Neural progenitor cell (in vitro differentiated cells): ENCODE measurements around the gene SERPINF2. TPM values are rescaled to one million over a fixed set of nuclear protein-coding genes. Genes with fewer than 3 reads are reported as not detected.
A peak's percentile ranks its signal among the peaks of the same experiment; 100 is the strongest.
"Not testable (repeated sequence)": the region's sequence is repeated elsewhere in the genome, so short reads cannot be mapped to it uniquely, and the experiment has no call there.

Experiments
- DNase-seq: peaks from one replicate; pipeline ENCODE4 v3.0.0-alpha.2; 2016; ENCODE audit warnings: low spot score
- H2AFZ ChIP-seq: fragments of 200-600 bp; sonication (generic); replicated peaks from 2 replicates; pipeline ENCODE4 v1.6.1; 2016; ENCODE audit warnings: antibody characterized with exemption
- H3F3A ChIP-seq: fragments of 200-600 bp; sonication (generic); 2 replicates; pipeline ENCODE4 v1.6.1; 2016; ENCODE audit warnings: antibody characterized with exemption, low read depth
- H3K27ac ChIP-seq: fragments of 200-600 bp; sonication (generic); 2 replicates; pipeline ENCODE4 v1.5.1; 2016; ENCODE audit warnings: mild to moderate bottlenecking
- H3K27me3 ChIP-seq: fragments of 200-600 bp; sonication (generic); 2 replicates; pipeline ENCODE4 v1.6.1; 2016; ENCODE audit warnings: mild to moderate bottlenecking, moderate library complexity
- H3K36me3 ChIP-seq: fragments of 200-600 bp; sonication (generic); 2 replicates; pipeline ENCODE4 v1.5.1; 2016
- H3K4me1 ChIP-seq: fragments of 200-600 bp; sonication (generic); 2 replicates; pipeline ENCODE4 v1.6.1; 2016; ENCODE audit warnings: mixed run types
- H3K4me2 ChIP-seq: fragments of 200-600 bp; sonication (generic); 2 replicates; pipeline ENCODE4 v1.6.1; 2016
- H3K4me3 ChIP-seq: fragments of 200-600 bp; sonication (generic); 2 replicates; pipeline ENCODE4 v1.5.1; 2016
- H3K79me2 ChIP-seq: fragments of 200-600 bp; sonication (generic); 2 replicates; pipeline ENCODE4 v1.6.1; 2016; ENCODE audit warnings: low read depth
- H3K9ac ChIP-seq: fragments of 200-600 bp; sonication (generic); 2 replicates; pipeline ENCODE4 v1.6.1; 2016
- H3K9me3 ChIP-seq: fragments of 200-600 bp; sonication (generic); 2 replicates; pipeline ENCODE4 v1.5.1; 2016; ENCODE audit warnings: low read depth
- H4K20me1 ChIP-seq: fragments of 200-600 bp; sonication (generic); 2 replicates; pipeline ENCODE4 v1.6.1; 2016; ENCODE audit warnings: low read depth
- H3K27ac Mint-ChIP-seq: 3 replicates; pipeline ENCODE4 v1.8.0; 2021; ENCODE audit warnings: mixed read lengths
- H3K27me3 Mint-ChIP-seq: 2 replicates; pipeline ENCODE4 v1.8.0; 2022; ENCODE audit warnings: low read depth, mild to moderate bottlenecking, inconsistent platforms, moderate library complexity, mixed read lengths; ENCODE audit not compliant: insufficient read depth
- H3K36me3 Mint-ChIP-seq: 3 replicates; pipeline ENCODE4 v1.8.0; 2021; ENCODE audit warnings: mixed read lengths
- H3K4me1 Mint-ChIP-seq: 3 replicates; pipeline ENCODE4 v1.8.0; 2021; ENCODE audit warnings: mixed read lengths
- H3K4me3 Mint-ChIP-seq: 3 replicates; pipeline ENCODE4 v1.8.0; 2021; ENCODE audit warnings: mild to moderate bottlenecking, moderate library complexity, mixed read lengths
- H3K9me3 Mint-ChIP-seq: 3 replicates; pipeline ENCODE4 v1.8.0; 2020; ENCODE audit warnings: mixed read lengths
- CTCF ChIP-seq: fragments of 200-600 bp; sonication (generic); IDR thresholded peaks from 2 replicates; pipeline ENCODE4 v1.5.1; 2017; ENCODE audit warnings: antibody characterized with exemption, mild to moderate bottlenecking
- EZH2 ChIP-seq: fragments of 200-600 bp; sonication (generic); IDR thresholded peaks from 2 replicates; pipeline ENCODE4 v1.6.1; 2017; ENCODE audit warnings: antibody characterized with exemption, mild to moderate bottlenecking, moderate library complexity
- EZH2phosphoT487 ChIP-seq: fragments of 200-600 bp; sonication (generic); IDR thresholded peaks from 2 replicates; pipeline ENCODE4 v1.6.1; 2017; ENCODE audit warnings: antibody characterized with exemption
- total RNA-seq: library from RNA; depleted of rRNA; stranded (reverse); fragments of >200 nt; gene quantifications from 2 replicates; pipeline ENCODE4 v1.2.3, GENCODE V29; 2015; ENCODE audit warnings: low replicate concordance

The SERPINF2 gene
- total RNA-seq, 1 donor from 2014 or later: not detected

DNA sequence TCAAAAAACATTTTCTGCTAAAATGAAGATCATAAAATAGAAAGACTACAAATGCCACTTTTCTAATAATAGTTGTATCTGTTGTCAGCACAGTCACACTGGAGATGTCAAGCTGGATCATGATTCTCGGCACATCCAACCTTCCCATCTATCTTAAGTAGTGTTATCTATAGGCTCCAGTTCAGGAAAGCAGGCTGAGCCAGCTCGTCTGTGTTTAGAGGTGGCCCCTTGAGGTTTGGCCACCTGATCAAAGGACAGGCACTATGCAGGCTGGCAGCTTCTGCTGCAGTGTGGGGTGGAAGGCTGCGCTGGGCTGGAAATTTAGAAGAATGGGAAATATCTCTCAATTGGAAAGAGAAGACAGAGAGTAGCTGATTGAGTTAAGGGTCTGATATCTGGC is 54.7 kb downstream of the SERPINF2 start:
- no peak for DNase-seq
- no peak overlapping the region for H3K4me3 Mint-ChIP-seq

GRCh38 chr17:1797846-1798245 is 55.2 kb downstream of the SERPINF2 start:
- not testable (repeated sequence) for H3K4me3 Mint-ChIP-seq, H3K4me1 Mint-ChIP-seq, H3K27ac ChIP-seq, H3F3A ChIP-seq, H3K4me2 ChIP-seq, H3K4me3 ChIP-seq, H2AFZ ChIP-seq, H3K9me3 Mint-ChIP-seq, H3K9ac ChIP-seq, H4K20me1 ChIP-seq, H3K4me1 ChIP-seq, H3K27me3 ChIP-seq, DNase-seq, H3K27me3 Mint-ChIP-seq, H3K9me3 ChIP-seq, H3K27ac Mint-ChIP-seq, H3K36me3 ChIP-seq
- H3K36me3 Mint-ChIP-seq: peaks cover 20% of the 10 kb centered on the region
- H3K79me2 ChIP-seq: peaks cover 26% of the 10 kb centered on the region

More for the DNA sequence above, 54.7 kb downstream of the SERPINF2 start:
- no peak overlapping the region for H2AFZ ChIP-seq
- TF ChIP-seq EZH2 (no peak), EZH2phosphoT487 (no peak)
- no peaks in the 10 kb centered on the region for H3K9me3 ChIP-seq
- no peak overlapping the region for H3K4me3 ChIP-seq
- H3K79me2 ChIP-seq: peaks cover 26% of the 10 kb centered on the region
- no peak overlapping the region for H3K27ac ChIP-seq
- no peak overlapping the region for H3K4me2 ChIP-seq
- Mint-ChIP-seq H3K27me3 (no peaks in the 10 kb centered on the region), H3K36me3 (peaks cover 20% of the 10 kb centered on the region), H3K27ac (peak overlapping the region; percentile 69), H3K4me1 (no peaks in the 10 kb centered on the region), H3K9me3 (no peaks in the 10 kb centered on the region)
- H3K4me1 ChIP-seq: no peaks in the 10 kb centered on the region
- no peak overlapping the region for H3K9ac ChIP-seq
- H4K20me1 ChIP-seq: no peaks in the 10 kb centered on the region
- no peaks in the 10 kb centered on the region for H3K27me3 ChIP-seq
- H3K36me3 ChIP-seq: no peaks in the 10 kb centered on the region
- no peaks in the 10 kb centered on the region for H3F3A ChIP-seq

GRCh38 chr17:1800240-1800639 is 57.6 kb downstream of the SERPINF2 start:
- Histone ChIP-seq H3K79me2 (peaks cover 11% of the 10 kb centered on the region), H3K4me3 (no peak overlapping the region), H4K20me1 (peaks cover 3% of the 10 kb centered on the region), H3K9ac (no peak overlapping the region), H3K27ac (no peak overlapping the region), H3K4me1 (no peaks in the 10 kb centered on the region), H3K9me3 (no peaks in the 10 kb centered on the region), H3K27me3 (no peaks in the 10 kb centered on the region), H3F3A (no peaks in the 10 kb centered on the region), H3K4me2 (no peak overlapping the region), H2AFZ (no peak overlapping the region), H3K36me3 (no peaks in the 10 kb centered on the region)
- Mint-ChIP-seq H3K9me3 (no peaks in the 10 kb centered on the region), H3K36me3 (peaks cover 26% of the 10 kb centered on the region), H3K27ac (no peak overlapping the region), H3K4me1 (no peaks in the 10 kb centered on the region), H3K4me3 (no peak overlapping the region), H3K27me3 (no peaks in the 10 kb centered on the region)
- no peak for TF ChIP-seq EZH2
- no peak for TF ChIP-seq CTCF
- TF ChIP-seq EZH2phosphoT487: no peak
- no peak for DNase-seq

DNA sequence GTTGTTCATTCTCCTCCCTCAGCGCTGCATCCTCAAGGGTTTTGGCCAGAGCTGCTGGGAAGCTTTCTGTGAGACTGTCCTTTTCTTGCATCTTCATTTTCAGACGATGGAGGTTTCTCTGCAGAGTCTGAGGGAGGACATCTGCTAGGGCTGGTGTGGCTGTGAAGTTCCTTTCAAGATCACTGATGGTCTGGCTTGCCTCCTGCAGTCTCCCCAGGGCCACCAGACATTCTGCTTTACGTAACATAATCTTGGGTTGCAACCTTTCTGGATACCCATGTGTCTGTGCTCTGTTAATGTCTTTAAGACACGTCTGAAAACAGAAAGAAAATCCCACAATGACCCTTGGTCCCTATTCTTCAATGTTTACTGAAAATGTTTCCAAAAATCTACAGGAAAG is 58.0 kb downstream of the SERPINF2 start:
- H3K4me1 ChIP-seq: no peaks in the 10 kb centered on the region
- DNase-seq: no peak
- no peak overlapping the region for H3K27ac Mint-ChIP-seq
- no peaks in the 10 kb centered on the region for H3K9me3 Mint-ChIP-seq
- peaks cover 3% of the 10 kb centered on the region for H4K20me1 ChIP-seq
- no peak overlapping the region for H3K4me2 ChIP-seq
- H3K4me3 Mint-ChIP-seq: no peak overlapping the region
- no peak overlapping the region for H3K27ac ChIP-seq
- no peak overlapping the region for H2AFZ ChIP-seq
- no peaks in the 10 kb centered on the region for H3K4me1 Mint-ChIP-seq
- no peak overlapping the region for H3K4me3 ChIP-seq
- H3K9ac ChIP-seq: no peak overlapping the region
- no peaks in the 10 kb centered on the region for H3K27me3 ChIP-seq
- no peak for TF ChIP-seq CTCF
- no peak for TF ChIP-seq EZH2phosphoT487
- no peak for TF ChIP-seq EZH2
- peaks cover 26% of the 10 kb centered on the region for H3K36me3 Mint-ChIP-seq
- H3F3A ChIP-seq: no peaks in the 10 kb centered on the region
- H3K9me3 ChIP-seq: no peaks in the 10 kb centered on the region
- no peaks in the 10 kb centered on the region for H3K27me3 Mint-ChIP-seq
- peaks cover 7% of the 10 kb centered on the region for H3K79me2 ChIP-seq
- H3K36me3 ChIP-seq: no peaks in the 10 kb centered on the region
